Measurements from ENCODE around the gene SMIM44. TPM values are rescaled to one million over a fixed set of nuclear protein-coding genes. Genes with fewer than 3 reads are reported as not detected.

SMIM44 gene
- polyA plus RNA-seq, 1 donor (not counting 4 experiments of a cell fraction or from before 2014, with no cell fraction given): not detected

DNA sequence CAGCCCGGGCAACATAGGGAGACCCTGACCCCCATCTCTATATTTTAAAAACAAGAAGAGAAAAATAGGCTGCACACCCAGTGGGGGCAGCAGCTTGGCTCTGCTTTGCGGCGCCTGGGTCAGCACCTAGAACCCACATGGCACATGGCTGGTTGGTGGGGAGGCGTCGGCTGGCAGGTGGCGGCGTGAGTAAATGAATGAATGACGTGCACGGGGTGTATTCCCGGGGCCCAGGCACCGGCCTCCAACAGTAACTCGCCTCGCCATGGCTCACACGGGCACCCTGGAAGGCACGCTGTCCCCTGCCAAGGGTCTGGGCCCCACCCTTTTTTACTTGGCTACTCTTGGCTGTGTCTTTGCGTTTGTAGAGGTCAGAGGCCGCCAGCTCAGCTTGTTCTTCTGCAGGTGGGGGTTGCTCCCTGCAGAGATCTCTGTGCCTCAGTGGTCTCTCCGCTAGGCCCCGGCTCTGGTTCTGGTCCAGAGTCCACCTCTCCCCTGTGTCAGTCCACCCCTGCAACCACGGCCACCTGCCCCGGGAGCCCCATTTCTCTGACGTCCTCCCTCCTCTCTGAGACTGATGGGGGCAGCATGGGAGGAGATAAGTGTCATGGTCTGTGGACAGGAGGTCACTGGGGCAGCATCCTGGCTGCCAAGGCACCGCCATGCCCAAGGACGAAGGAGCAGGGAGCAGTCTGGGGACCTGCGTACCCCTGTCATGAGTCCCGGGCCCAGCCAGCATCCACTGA lies 28.4 kb upstream of the SMIM44 start:
- H3K4me1 ChIP-seq (ENCODE audit: control insufficient read depth, extremely low read depth, insufficient read depth, low read length): peaks cover 23% of the 10 kb centered on the region
- peaks cover 96% of the 10 kb centered on the region for H3K79me2 ChIP-seq (ENCODE audit: control insufficient read depth, insufficient read depth, low read length)
- peaks cover 20 to 22% of the 10 kb centered on the region in 2 experiments for H3K36me3 ChIP-seq (ENCODE audit: control insufficient read depth in 2 of 2, extremely low read depth in 1 of 2, insufficient read depth in 2 of 2, low read length in 2 of 2)
- no peak for FAIRE-seq
- no peaks in the 10 kb centered on the region for H3K27me3 ChIP-seq (ENCODE audit: control insufficient read depth, extremely low read depth, insufficient read depth, low read length)
- H4K20me1 ChIP-seq (ENCODE audit: control insufficient read depth, extremely low read depth, insufficient read depth, low read length): peaks cover 34% of the 10 kb centered on the region
- TF ChIP-seq EZH2 (IDR thresholded peaks at IDR 0.05; ENCODE audit: low read length): no peak
- TF ChIP-seq, protein P1, sequence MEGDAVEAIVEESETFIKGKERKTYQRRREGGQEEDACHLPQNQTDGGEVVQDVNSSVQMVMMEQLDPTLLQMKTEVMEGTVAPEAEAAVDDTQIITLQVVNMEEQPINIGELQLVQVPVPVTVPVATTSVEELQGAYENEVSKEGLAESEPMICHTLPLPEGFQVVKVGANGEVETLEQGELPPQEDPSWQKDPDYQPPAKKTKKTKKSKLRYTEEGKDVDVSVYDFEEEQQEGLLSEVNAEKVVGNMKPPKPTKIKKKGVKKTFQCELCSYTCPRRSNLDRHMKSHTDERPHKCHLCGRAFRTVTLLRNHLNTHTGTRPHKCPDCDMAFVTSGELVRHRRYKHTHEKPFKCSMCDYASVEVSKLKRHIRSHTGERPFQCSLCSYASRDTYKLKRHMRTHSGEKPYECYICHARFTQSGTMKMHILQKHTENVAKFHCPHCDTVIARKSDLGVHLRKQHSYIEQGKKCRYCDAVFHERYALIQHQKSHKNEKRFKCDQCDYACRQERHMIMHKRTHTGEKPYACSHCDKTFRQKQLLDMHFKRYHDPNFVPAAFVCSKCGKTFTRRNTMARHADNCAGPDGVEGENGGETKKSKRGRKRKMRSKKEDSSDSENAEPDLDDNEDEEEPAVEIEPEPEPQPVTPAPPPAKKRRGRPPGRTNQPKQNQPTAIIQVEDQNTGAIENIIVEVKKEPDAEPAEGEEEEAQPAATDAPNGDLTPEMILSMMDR (optimal IDR thresholded peaks at IDR 0.05 in 1 of 3, IDR thresholded peaks at IDR 0.05 in 1 of 3, conservative IDR thresholded peaks at IDR 0.05 in 1 of 3; ENCODE audit: extremely low read depth in 1 of 3, insufficient read depth in 2 of 3, low read length in 3 of 3): no peak
- H3K9ac ChIP-seq (ENCODE audit: control insufficient read depth, extremely low read depth, insufficient read depth, low read length): no peak overlapping the region
- DNase-seq (ENCODE audit: low read depth, low spot score): no peak
- no peak overlapping the region for H2AFZ ChIP-seq (ENCODE audit: control insufficient read depth, low read length)
- peaks cover 11% of the 10 kb centered on the region for H3K9me1 ChIP-seq (ENCODE audit: control insufficient read depth, extremely low read depth, insufficient read depth, low read length)
- H3K27ac ChIP-seq (ENCODE audit: control insufficient read depth, insufficient read depth, low read length): no peak overlapping the region
- H3K4me3 ChIP-seq (ENCODE audit: control insufficient read depth in 2 of 3, extremely low read depth in 1 of 3, insufficient read depth in 2 of 3, low read depth in 1 of 3, low read length in 3 of 3): no peak overlapping the region
- no peak overlapping the region for H3K4me2 ChIP-seq (ENCODE audit: control insufficient read depth, extremely low read depth, insufficient read depth, low read depth, low read length)
- dilution Hi-C loops (cut with MboI; ENCODE audit: extremely low pct_ligation_motif_present, low sequenced_read_pairs): no loop called here
- no peaks in the 10 kb centered on the region for H3K9me3 ChIP-seq (ENCODE audit: control insufficient read depth, low read depth, low read length)

DNA sequence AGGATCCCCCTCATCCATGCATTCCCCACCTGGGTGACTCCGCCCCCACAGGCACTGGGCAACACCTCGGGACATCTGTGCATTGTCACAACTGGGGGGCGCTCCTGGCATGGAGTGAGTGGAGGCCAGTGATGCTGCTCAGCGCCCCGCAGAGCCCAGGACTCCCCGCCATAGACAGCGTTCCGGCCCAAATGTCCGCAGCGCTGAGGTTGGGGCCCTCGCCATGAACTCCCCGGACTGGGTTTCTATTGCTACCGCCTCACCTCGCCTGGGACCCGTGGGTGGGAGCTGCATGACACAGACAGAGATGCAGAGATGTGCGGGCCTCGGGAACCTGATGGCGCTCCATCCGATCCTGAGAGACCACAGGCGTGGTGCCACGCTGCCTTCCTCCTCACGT lies 27.5 kb upstream of the SMIM44 start:
- Histone ChIP-seq H3K9me1 (ENCODE audit: control insufficient read depth, extremely low read depth, insufficient read depth, low read length) (peaks cover 11% of the 10 kb centered on the region), H3K9ac (ENCODE audit: control insufficient read depth, extremely low read depth, insufficient read depth, low read length) (no peak overlapping the region), H3K4me3 (ENCODE audit: control insufficient read depth in 2 of 3, extremely low read depth in 1 of 3, insufficient read depth in 2 of 3, low read depth in 1 of 3, low read length in 3 of 3) (no peak overlapping the region), H3K4me1 (ENCODE audit: control insufficient read depth, extremely low read depth, insufficient read depth, low read length) (peaks cover 23% of the 10 kb centered on the region), H2AFZ (ENCODE audit: control insufficient read depth, low read length) (no peak overlapping the region), H3K4me2 (ENCODE audit: control insufficient read depth, extremely low read depth, insufficient read depth, low read depth, low read length) (no peak overlapping the region), H3K9me3 (ENCODE audit: control insufficient read depth, low read depth, low read length) (no peaks in the 10 kb centered on the region), H3K79me2 (ENCODE audit: control insufficient read depth, insufficient read depth, low read length) (peaks cover 90% of the 10 kb centered on the region), H3K27ac (ENCODE audit: control insufficient read depth, insufficient read depth, low read length) (no peak overlapping the region), H3K36me3 (ENCODE audit: control insufficient read depth in 2 of 2, extremely low read depth in 1 of 2, insufficient read depth in 2 of 2, low read length in 2 of 2) (peaks cover 19 to 22% of the 10 kb centered on the region in 2 experiments), H4K20me1 (ENCODE audit: control insufficient read depth, extremely low read depth, insufficient read depth, low read length) (peaks cover 34% of the 10 kb centered on the region), H3K27me3 (ENCODE audit: control insufficient read depth, extremely low read depth, insufficient read depth, low read length) (no peaks in the 10 kb centered on the region)
- no peak for TF ChIP-seq EZH2 (IDR thresholded peaks at IDR 0.05; ENCODE audit: low read length)
- TF ChIP-seq, protein P1 (optimal IDR thresholded peaks at IDR 0.05 in 1 of 3, IDR thresholded peaks at IDR 0.05 in 1 of 3, conservative IDR thresholded peaks at IDR 0.05 in 1 of 3; ENCODE audit: extremely low read depth in 1 of 3, insufficient read depth in 2 of 3, low read length in 3 of 3): no peak
- FAIRE-seq (no peak), DNase-seq (ENCODE audit: low read depth, low spot score) (no peak)
- dilution Hi-C loops (cut with MboI; ENCODE audit: extremely low pct_ligation_motif_present, low sequenced_read_pairs): no loop called here
